HG03108 (cell line): Measurements from ENCODE around the gene PLXDC2.
A peak's percentile ranks its signal among the peaks of the same experiment; 100 is the strongest.
"Not testable (repeated sequence)": the region's sequence is repeated elsewhere in the genome, so short reads cannot be mapped to it uniquely, and the experiment has no call there.

Experiments
- ATAC-seq: cut with Tn5 transposase; IDR thresholded peaks from one replicate; pipeline ENCODE4 v1.9.1; 2021; ENCODE audit warnings: moderate library complexity; ENCODE audit not compliant: unreplicated experiment

PLXDC2 gene

GRCh38 chr10:19971343-19972052 lies 155.3 kb downstream of the PLXDC2 start:
- ATAC-seq: no peak

GRCh38 chr10:19974138-19974537 lies 157.9 kb downstream of the PLXDC2 start:
- no peak for ATAC-seq

DNA sequence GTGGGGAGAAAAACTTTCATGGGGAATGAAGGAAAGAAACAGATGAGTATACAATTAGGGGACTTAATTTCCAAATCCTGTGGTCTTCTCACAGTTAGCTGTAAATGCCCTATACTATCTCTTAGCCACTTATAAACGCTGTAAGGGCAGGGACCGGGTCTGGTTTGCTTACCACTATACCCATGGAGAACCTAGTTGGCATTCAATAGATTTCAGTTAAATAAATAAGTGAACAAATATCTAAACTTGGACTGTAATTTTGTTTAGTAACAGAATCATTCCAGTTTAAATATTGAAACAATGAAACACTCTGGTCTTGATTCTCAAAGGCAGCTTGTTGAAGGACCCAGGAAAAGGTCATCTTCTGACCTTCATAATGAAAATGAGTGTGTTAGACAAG lies 158.3 kb downstream of the PLXDC2 start:
- ATAC-seq: no peak

GRCh38 chr10:19977097-19977521 lies 160.9 kb downstream of the PLXDC2 start:
- no peak for ATAC-seq

- ATAC-seq: no peak
These were observed 163.4 kb downstream of the PLXDC2 start for GRCh38 chr10:19979628-19980027.

DNA sequence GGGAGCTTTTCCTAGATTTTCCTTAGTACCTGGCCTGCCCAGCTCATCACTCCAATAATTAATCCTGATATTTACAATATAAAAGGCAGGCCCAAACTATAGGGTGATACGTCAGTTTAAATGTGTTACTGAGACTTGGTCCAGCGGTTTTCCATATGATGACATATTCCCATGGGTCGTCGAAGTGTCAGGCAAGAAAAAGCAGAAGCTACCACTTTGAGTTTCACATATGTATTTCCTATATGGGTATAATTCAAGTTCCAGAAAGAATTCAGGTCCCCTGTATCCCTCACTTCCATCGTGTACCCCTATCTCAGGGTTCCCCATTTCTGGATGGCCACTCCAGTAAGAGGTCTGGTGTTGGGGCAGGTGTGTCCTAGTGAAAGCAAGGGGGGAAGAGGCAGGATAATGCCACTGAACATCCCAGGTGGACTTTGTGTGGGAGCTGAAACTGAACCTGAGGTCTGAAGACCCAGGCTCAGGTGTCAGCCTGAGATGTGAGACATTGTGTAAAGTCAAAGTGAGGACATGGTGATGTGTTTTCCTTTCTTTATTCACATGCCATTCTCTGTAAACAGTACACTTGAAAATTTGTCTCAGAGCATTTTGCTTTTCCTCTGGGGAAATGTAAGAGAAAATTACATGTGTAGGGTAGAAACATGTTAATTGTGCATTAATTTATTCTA lies 167.8 kb downstream of the PLXDC2 start:
- ATAC-seq: no peak

GRCh38 chr10:19985745-19986144 lies 169.5 kb downstream of the PLXDC2 start:
- ATAC-seq: no peak

GRCh38 chr10:19986591-19986990 lies 170.4 kb downstream of the PLXDC2 start:
- no peak for ATAC-seq

GRCh38 chr10:19987931-19988330 lies 171.7 kb downstream of the PLXDC2 start:
- ATAC-seq: no peak

DNA sequence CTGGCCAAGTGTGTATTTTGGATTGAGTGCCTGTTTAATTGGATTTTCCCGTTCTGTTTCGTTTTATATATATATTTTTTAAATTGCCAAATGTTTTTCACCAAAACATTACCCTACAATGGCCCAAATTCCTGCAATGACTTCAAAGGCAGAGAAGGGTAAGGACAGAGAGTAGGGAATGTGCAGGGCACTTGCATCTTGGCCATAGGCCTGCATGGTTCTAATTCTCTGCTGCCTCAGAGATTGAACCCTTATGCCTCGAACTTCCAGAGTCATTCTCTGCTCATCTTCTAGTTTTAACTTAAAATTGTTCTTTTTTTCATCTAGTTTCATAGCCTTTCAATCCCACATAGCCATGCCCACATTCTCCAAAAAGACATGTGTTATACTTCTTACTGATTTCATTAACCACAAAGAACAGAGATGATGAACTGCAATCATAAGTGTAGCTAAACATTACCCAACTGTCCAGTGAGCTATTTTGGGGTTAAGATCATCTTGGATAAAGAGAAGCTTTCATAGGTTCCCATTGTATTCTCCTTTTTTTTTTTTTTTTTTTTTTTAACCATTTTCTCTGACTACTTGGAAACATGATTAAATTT lies 177.6 kb downstream of the PLXDC2 start:
- ATAC-seq: peak; percentile 80

- ATAC-seq: no peak
These were observed 182.2 kb downstream of the PLXDC2 start for GRCh38 chr10:19998482-19998881.

DNA sequence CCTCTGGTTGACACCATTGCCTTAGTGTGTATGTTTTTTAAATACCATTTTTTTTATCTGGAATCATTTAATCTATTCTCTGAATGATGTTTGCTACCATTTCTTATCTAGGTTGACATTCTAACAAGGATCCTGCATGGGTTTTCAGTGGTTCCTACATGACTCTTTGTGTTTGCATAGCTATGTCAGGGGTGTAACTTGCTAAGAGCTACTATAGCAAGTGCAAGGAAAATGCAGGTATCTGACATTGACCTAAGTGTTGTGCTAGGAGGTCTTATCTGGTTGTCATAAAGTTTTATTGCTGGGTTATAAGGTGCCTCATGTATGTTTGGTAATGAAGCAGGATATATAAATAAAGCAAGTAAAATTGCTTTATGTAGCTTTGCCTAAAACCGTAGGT lies 183.2 kb downstream of the PLXDC2 start:
- ATAC-seq: no peak

DNA sequence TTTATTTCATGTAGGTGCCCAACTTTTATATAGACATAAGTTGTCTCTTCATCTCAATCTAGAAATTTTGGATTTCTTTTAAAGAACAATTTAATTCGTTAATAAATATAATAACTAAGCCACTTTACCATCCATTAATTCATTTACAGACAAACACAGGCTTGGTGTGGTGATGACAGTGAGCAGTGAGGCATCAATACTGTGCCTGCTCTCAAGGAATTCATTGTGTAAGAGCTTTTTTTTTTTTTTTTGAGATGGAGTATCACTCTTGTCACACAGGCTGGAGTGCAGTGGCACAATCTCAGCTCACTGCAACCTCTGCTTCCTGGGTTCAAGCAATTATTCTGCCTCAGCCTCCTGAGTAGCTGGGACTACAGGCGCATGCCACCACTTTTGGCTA lies 185.8 kb downstream of the PLXDC2 start:
- not testable (repeated sequence) for ATAC-seq

DNA sequence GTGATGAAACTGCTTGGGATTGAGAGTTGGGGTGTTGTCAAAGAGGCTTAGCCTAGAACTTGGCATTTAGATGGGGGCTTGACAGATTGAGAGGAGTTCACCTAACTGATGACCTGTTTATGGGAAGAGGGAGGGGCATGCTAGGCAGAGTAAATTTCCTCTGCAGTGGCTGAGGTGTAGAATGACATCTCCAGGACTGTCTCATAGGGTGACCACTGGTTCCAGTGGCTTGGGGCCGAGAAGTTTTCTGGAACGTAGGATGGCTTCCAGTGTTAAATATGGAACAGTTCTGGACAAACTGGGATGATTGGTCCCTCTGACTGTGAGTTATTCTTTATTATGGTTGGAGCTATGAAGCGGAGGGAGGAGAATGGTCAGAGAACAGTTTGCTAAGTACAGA lies 186.4 kb downstream of the PLXDC2 start:
- no peak for ATAC-seq

- ATAC-seq: peak; percentile 48
These were observed 187.9 kb downstream of the PLXDC2 start for GRCh38 chr10:20004087-20004523.

DNA sequence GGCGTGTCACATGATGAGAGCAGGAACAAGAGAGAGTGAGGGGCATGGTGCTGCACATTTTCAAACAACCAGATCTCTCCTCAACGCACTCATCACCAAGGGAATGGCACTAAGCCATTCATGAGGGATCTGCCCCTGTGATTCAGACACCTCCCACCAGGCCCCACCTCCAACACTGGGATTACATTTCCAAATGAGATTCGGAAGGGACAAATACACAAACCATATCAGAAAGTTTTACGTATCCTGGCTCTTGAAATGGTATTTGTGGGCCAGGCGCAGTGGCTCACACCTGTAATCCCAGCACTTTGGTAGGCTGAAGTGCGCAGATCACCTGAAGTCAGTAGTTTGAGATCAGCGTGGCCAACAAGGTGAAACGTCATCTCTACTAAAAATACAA lies 189.4 kb downstream of the PLXDC2 start:
- no peak for ATAC-seq

DNA sequence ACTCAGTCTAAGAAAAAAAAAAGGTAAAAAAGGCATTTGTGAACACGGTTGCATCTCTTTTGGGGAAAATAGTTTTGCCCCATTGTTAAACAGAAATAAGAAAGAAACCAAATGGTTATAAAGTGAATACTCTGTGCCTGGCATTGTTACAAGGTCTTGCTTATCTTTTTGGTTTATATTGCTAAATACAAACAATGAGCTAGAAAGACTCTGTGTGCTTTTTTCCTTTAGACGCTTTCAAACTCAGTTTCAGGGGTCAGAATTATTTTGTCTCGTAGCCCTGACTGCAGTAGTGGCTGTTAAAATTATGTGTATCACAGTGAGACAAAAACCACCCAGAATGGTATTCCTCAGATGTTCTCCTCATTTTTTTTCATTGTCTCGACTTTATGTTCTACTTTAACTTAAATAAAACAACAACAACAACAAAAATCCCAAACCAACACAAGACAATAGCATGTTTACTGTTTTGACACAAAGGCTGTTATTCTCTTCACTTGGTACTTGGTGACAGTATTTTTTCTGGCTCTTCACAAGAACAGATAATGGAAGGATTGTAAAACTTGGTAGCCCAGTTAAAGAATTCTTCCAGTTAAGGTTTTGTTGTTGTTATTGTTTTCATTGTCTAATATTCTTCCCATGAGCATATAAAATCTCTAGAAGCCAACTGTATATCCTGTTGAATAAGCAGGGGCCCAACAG lies 190.1 kb downstream of the PLXDC2 start:
- ATAC-seq: no peak

DNA sequence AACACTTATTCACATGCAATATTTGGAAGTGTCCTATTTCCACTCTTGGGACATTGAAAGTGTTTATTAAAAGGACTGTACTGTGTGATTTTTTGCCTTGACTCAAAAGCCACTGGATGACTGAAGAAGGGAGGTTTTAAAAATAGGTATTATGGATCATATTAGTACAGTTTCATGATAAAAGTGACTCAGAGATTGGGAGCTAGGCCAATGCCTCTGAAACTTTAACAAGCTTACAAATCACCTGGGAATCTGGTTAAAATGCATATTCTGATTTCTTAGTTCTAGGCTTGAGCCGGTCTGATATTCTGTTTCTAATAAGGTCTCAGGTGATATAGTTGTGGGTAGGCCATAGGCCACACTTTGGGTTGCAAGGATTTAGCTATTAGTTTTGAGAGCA lies 191.2 kb downstream of the PLXDC2 start:
- ATAC-seq: no peak

DNA sequence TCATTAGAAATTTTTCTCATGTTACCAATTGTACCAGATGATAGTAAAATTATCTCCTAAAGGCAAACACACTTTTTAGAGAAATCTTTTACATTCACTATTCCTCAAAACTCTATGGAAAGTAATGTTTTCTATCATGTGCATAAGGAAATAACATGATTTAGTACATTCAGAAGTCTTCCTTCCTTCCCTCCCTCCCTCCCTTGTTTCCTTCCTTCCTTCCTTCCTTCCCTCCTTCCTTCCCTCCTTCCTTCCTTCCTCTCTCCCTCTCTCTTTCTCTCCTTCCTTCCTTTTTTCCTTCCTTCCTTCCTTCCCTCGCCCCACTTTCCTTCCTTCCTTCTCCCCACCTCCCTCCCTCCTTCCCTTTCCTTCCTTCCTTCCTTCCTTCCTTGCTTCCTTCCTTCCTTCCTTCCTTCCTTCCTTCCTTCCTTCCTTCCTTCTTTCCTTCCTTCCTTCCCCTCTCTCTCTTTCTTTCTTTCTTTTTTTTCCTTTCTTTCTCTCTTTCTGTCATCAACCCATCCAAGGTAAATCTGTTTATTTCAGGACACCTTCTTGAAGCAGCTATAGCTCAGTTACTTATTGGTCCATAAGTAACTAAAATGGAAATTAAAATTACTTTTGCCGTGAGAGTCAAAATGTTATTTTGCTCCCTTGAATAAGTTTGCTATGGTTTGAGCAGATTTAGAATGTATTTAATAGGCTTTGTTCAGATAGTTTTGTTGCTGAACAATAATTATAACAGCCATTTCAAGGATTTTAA lies 197.9 kb downstream of the PLXDC2 start:
- no peak for ATAC-seq

- no peak for ATAC-seq
These were observed 201.7 kb downstream of the PLXDC2 start for GRCh38 chr10:20017961-20018360.

DNA sequence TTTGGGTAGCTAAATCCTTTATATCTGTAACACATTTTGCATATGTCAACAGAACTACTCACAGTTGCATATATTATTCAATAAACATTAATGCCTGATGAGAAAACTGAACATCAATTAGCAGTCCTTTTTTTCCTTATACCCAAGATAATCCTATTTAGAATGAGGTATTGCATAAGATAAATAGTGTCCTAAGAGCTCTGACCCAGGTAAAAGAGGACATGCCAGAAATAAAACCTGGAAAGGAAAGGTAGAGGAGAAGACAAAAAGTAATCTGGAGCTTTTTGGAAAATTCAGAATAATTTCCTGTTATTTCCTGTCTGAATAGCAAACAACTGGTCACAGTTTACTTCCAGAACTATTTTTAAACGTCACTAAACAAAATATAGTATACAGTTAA lies 204.4 kb downstream of the PLXDC2 start:
- ATAC-seq: no peak
